ENCODE results near the gene OXER1.

GRCh38 chr2:42793334-42794270 is 29.7 kb upstream of the OXER1 start:
- TF ChIP-seq CTCF (IDR thresholded peaks at IDR 0.05) (no peak), MAX (IDR thresholded peaks at IDR 0.05) (no peak), E2F6 (IDR thresholded peaks at IDR 0.05; ENCODE audit: borderline replicate concordance, low read depth) (no peak), PBX3 (IDR thresholded peaks at IDR 0.05) (no peak), HOXA7 (CRISPR knock-in tag; IDR thresholded peaks at IDR 0.05) (no peak), ATOH8 (CRISPR knock-in tag; IDR thresholded peaks at IDR 0.05; ENCODE audit: low read depth) (no peak), USF2 (IDR thresholded peaks at IDR 0.05) (no peak), KDM1A (IDR thresholded peaks at IDR 0.05; ENCODE audit: low read depth) (no peak), CBX8 (IDR thresholded peaks at IDR 0.05) (no peak), CEBPB (IDR thresholded peaks at IDR 0.05) (no peak), POLR2A (IDR thresholded peaks at IDR 0.05; ENCODE audit: low read length) (no peak), RARB (CRISPR knock-in tag; IDR thresholded peaks at IDR 0.05) (no peak)
